HG02885 (cell line): ENCODE results near the gene ITGB2.

Experiments used
- ATAC-seq: cut with Tn5 transposase; IDR thresholded peaks from one replicate; pipeline ENCODE4 v1.9.1; 2021; ENCODE audit warnings: mild to moderate bottlenecking; ENCODE audit not compliant: unreplicated experiment, poor library complexity

The ITGB2 gene

GRCh38 chr21:44955798-44956175, 35.1 kb upstream of the ITGB2 start:
- ATAC-seq: no peak

GRCh38 chr21:44955141-44955797, 34.6 kb upstream of the ITGB2 start:
- no peak for ATAC-seq

GRCh38 chr21:44954281-44954771, 33.6 kb upstream of the ITGB2 start:
- no peak for ATAC-seq

- ATAC-seq: no peak
Observed at GRCh38 chr21:44953628-44954021, 32.9 kb upstream of the ITGB2 start.

- no peak for ATAC-seq
Observed at GRCh38 chr21:44952929-44953627, 32.4 kb upstream of the ITGB2 start.

- no peak for ATAC-seq
Observed at GRCh38 chr21:44952116-44952928, 31.6 kb upstream of the ITGB2 start.

GRCh38 chr21:44951186-44951915, 30.7 kb upstream of the ITGB2 start:
- no peak for ATAC-seq

GRCh38 chr21:44950351-44950750, 29.7 kb upstream of the ITGB2 start:
- no peak for ATAC-seq

- no peak for ATAC-seq
Observed at GRCh38 chr21:44949779-44950198, 29.1 kb upstream of the ITGB2 start.

- no peak for ATAC-seq
Observed at GRCh38 chr21:44949161-44949778, 28.6 kb upstream of the ITGB2 start.

GRCh38 chr21:44948426-44949120, 27.9 kb upstream of the ITGB2 start:
- no peak for ATAC-seq

GRCh38 chr21:44947930-44948331, 27.2 kb upstream of the ITGB2 start:
- no peak for ATAC-seq

- ATAC-seq: no peak
Observed at GRCh38 chr21:44947111-44947929, 26.6 kb upstream of the ITGB2 start.

GRCh38 chr21:44946254-44947041, 25.7 kb upstream of the ITGB2 start:
- no peak for ATAC-seq

- ATAC-seq: no peak
Observed at GRCh38 chr21:44944596-44944995, 23.9 kb upstream of the ITGB2 start.

- no peak for ATAC-seq
Observed at GRCh38 chr21:44943686-44944550, 23.2 kb upstream of the ITGB2 start.
